Activated naive CD4-positive, alpha-beta T cell treated with anti-CD3 and anti-CD28 coated beads, Interleukin-2, amount 10 ng/mL, durations not matched to agents 7 days and 5 days (primary cell): ENCODE data around the gene SETD1A.
A peak's percentile ranks its signal among the peaks of the same experiment; 100 is the strongest.

ENCODE experiments used
- CTCF ChIA-PET: fragments of 350-600 bp; sonication (Branson Sonifier 250); formaldehyde crosslinking; loops from one replicate; lab custom pipeline; 2021; ENCODE audit warnings: antibody characterized with exemption; lab: Charles Lee
- DNase-seq: peaks from one replicate; pipeline ENCODE4 v3.0.0-alpha.2; 2020
- H3K27ac Mint-ChIP-seq: one replicate; pipeline ENCODE4 v1.8.0; 2021; ENCODE audit warnings: mild to moderate bottlenecking, moderate library complexity, mixed read lengths
- H3K27me3 Mint-ChIP-seq: one replicate; pipeline ENCODE4 v1.8.0; 2021; ENCODE audit warnings: mild to moderate bottlenecking, mixed read lengths
- H3K36me3 Mint-ChIP-seq: one replicate; pipeline ENCODE4 v1.8.0; 2021; ENCODE audit warnings: mixed read lengths
- H3K4me1 Mint-ChIP-seq: one replicate; pipeline ENCODE4 v1.8.0; 2021; ENCODE audit warnings: mixed read lengths
- H3K4me3 Mint-ChIP-seq: one replicate; pipeline ENCODE4 v1.8.0; 2021; ENCODE audit warnings: mild to moderate bottlenecking, moderate library complexity, mixed read lengths
- H3K9me3 Mint-ChIP-seq: one replicate; pipeline ENCODE4 v1.8.0; 2021; ENCODE audit warnings: mixed read lengths

SETD1A gene

DNA sequence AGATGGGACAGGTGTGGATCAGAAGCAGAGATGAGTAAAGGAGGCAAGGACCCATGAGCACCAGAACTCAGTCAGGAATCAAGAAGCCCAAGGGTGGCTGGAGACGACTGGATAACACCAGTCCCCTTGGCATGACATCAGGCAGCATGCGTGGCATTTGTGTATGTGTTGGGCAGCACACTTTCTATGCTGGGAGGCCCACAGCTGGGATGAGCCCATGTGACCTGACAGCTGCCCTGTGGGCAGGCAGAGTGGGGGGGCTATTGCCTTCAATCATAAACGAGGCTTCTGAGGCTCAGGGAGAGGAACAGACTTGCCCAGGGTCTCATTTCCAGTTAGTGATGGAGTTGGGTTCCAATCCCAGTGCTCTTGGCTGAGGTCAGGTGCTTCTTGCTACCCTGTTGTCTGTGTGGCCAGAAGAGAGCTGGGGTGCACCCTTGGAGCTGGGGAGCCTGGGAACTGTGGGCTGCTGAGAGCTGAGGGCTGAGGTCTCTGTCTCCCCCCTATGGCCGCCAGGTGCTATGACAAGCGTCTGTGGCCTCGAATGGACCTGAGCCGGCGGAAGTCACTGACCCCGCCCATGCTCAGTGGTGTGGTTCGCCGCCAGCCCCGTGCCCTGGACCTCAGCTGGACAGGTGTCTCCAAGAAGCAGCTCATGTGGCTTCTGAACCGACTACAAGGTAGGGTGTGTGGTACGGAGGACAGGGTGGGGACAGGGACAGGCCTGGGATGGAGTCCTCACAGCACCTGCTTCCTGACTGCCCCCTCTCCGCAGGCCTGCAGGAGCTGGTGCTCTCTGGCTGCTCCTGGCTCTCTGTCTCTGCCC is 15.7 kb upstream of the SETD1A start:
- Mint-ChIP-seq H3K27me3 (no peaks in the 10 kb centered on the region), H3K27ac (peak overlapping the region; percentile 73), H3K4me3 (peak overlapping the region; percentile 54), H3K4me1 (peaks cover 27% of the 10 kb centered on the region), H3K36me3 (peaks cover 20% of the 10 kb centered on the region), H3K9me3 (no peaks in the 10 kb centered on the region)
- peak; percentile 81 for DNase-seq
- CTCF ChIA-PET: interaction anchor here (0.7 to 4.3 kb wide), 20 partner anchors 7 to 235 kb away, joined by 3 to 55 read pairs (median 4); partner anchors contain the start of gene ORAI3

GRCh38 chr16:30942426-30942806 is 15.1 kb upstream of the SETD1A start:
- no peak overlapping the region for H3K4me3 Mint-ChIP-seq
- CTCF ChIA-PET: interaction anchor here (1.0 to 4.3 kb wide), 15 partner anchors 8 to 150 kb away, joined by 3 to 55 read pairs (median 4); no protein-coding TSS in a partner anchor
- H3K27ac Mint-ChIP-seq: no peak overlapping the region
- DNase-seq: no peak
- no peaks in the 10 kb centered on the region for H3K27me3 Mint-ChIP-seq
- H3K4me1 Mint-ChIP-seq: peaks cover 24% of the 10 kb centered on the region
- H3K36me3 Mint-ChIP-seq: peaks cover 20% of the 10 kb centered on the region
- no peaks in the 10 kb centered on the region for H3K9me3 Mint-ChIP-seq

DNA sequence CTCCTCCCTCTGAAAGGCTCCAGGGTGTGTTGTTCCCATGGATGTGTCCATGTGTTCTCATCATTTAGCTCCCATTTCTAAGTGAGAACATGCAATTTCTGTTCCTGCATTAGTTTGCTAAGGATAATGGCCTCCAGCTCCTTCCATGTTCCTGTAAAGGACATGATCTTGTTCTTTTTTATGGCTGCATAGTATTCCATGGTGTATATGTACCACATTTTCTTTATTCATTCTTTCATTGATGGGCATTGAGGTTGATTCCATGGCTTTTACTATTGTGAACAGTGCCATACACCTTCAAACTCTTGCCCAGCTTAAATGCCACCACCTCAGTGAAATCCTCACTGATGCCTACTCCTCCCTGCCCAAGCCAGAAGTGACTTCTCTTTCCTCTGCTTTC is 13.2 kb upstream of the SETD1A start:
- Mint-ChIP-seq H3K27ac (no peak overlapping the region), H3K36me3 (peaks cover 20% of the 10 kb centered on the region), H3K4me1 (peaks cover 23% of the 10 kb centered on the region), H3K4me3 (no peak overlapping the region), H3K9me3 (no peaks in the 10 kb centered on the region), H3K27me3 (no peaks in the 10 kb centered on the region)
- CTCF ChIA-PET: interaction anchor here (1.1 to 1.5 kb wide), 3 partner anchors 9 to 11 kb away, joined by 3 to 7 read pairs (median 4); no protein-coding TSS in a partner anchor
- no peak for DNase-seq

- CTCF ChIA-PET: interaction anchor here (1.0 kb wide), 1 partner anchor 12 kb away, joined by 4 read pairs; no protein-coding TSS in a partner anchor
These were observed 10.6 kb upstream of the SETD1A start for GRCh38 chr16:30946671-30947540.

GRCh38 chr16:30947541-30947858 is 10.1 kb upstream of the SETD1A start:
- no peak overlapping the region for H3K27ac Mint-ChIP-seq
- H3K9me3 Mint-ChIP-seq: no peaks in the 10 kb centered on the region
- no peak for DNase-seq
- CTCF ChIA-PET: no interaction called here
- no peak overlapping the region for H3K4me3 Mint-ChIP-seq
- H3K27me3 Mint-ChIP-seq: no peaks in the 10 kb centered on the region
- H3K36me3 Mint-ChIP-seq: peaks cover 18% of the 10 kb centered on the region
- peaks cover 27% of the 10 kb centered on the region for H3K4me1 Mint-ChIP-seq

More at GRCh38 chr16:30946671-30947540, 10.6 kb upstream of the SETD1A start:
- Mint-ChIP-seq H3K27ac (no peak overlapping the region), H3K27me3 (no peaks in the 10 kb centered on the region), H3K4me1 (peaks cover 33% of the 10 kb centered on the region), H3K4me3 (no peak overlapping the region), H3K36me3 (peaks cover 19% of the 10 kb centered on the region), H3K9me3 (no peaks in the 10 kb centered on the region)
- DNase-seq: no peak

- peaks cover 18% of the 10 kb centered on the region for H3K36me3 Mint-ChIP-seq
- H3K4me1 Mint-ChIP-seq: peaks cover 23% of the 10 kb centered on the region
- CTCF ChIA-PET: no interaction called here
- no peaks in the 10 kb centered on the region for H3K9me3 Mint-ChIP-seq
- H3K4me3 Mint-ChIP-seq: no peak overlapping the region
- no peaks in the 10 kb centered on the region for H3K27me3 Mint-ChIP-seq
- H3K27ac Mint-ChIP-seq: no peak overlapping the region
- DNase-seq: peak; percentile 35
These were observed 9.5 kb upstream of the SETD1A start for GRCh38 chr16:30947859-30948666.

DNA sequence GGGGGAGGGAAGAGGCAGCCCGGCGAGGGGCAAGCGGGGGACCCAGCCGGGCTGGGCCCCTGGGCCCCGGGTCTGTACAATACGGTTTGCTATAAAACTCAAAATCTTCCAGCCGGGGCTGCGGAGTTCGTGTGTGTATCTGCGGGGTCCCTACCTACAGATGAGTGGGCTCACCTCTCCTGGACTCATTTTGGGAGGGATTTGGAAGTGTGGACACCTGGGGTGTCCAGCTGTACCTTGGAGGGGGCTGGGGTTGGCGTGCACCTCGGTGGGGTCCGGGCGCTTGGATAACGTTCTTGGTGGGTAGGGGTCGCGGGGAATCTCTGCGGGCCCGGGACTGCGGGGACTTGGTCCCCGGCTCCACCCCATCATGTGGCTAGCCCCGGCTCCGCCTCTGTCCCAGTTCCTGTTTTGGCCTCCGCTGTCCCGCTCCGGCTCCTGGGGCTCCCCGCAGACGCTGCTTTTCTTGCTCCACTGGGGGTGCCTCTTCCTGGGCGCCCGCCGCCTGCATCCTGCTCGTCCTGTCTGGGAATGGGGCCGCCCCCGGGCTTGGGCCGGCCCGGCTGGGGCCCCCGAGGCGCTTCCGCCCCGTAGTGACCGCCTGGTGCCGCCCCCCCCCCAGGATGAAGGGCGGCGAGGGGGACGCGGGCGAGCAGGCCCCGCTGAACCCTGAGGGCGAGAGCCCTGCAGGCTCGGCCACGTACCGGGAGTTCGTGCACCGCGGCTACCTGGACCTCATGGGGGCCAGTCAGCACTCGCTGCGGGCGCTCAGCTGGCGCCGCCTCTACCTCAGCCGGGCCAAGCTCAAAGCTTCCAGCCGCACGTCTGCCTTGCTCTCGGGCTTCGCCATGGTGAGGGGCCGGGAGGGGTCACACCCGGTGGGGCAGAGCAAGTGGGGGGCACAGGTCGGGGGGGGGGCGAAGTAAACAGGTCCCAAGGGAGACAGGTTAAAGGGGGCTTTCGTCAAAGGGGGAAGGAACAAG is 8.6 kb upstream of the SETD1A start, which contains the start of gene ORAI3:
Gene ORAI3 (plus strand): TSS at position 402 of the 983 bp plus-strand sequence. CDS start 222 bp downstream, at position 624.
- peak within 1 kb of the TSS; percentile 97 for H3K4me3 Mint-ChIP-seq
- peaks cover 19% of the 10 kb centered on the region for H3K36me3 Mint-ChIP-seq
- H3K27ac Mint-ChIP-seq: peak within 1 kb of the TSS; percentile 92
- peak; percentile 73 for DNase-seq
- H3K27me3 Mint-ChIP-seq: no peaks in the 10 kb centered on the region
- H3K9me3 Mint-ChIP-seq: no peaks in the 10 kb centered on the region
- CTCF ChIA-PET: interaction anchor here (0.6 to 1.4 kb wide), 5 partner anchors 8 to 36 kb away, joined by 3 to 5 read pairs (median 5); no protein-coding TSS in a partner anchor
- H3K4me1 Mint-ChIP-seq: peaks cover 28% of the 10 kb centered on the region

GRCh38 chr16:30949650-30950515 is 7.7 kb upstream of the SETD1A start:
- no peaks in the 10 kb centered on the region for H3K9me3 Mint-ChIP-seq
- H3K27ac Mint-ChIP-seq: peak overlapping the region; percentile 92
- no peaks in the 10 kb centered on the region for H3K27me3 Mint-ChIP-seq
- peaks cover 12% of the 10 kb centered on the region for H3K36me3 Mint-ChIP-seq
- DNase-seq: peak; percentile 73
- H3K4me1 Mint-ChIP-seq: peaks cover 28% of the 10 kb centered on the region
- CTCF ChIA-PET: interaction anchor here (0.6 to 1.4 kb wide), 7 partner anchors 8 to 66 kb away, joined by 3 to 5 read pairs (median 5); no protein-coding TSS in a partner anchor
- H3K4me3 Mint-ChIP-seq: peak overlapping the region; percentile 97

DNA sequence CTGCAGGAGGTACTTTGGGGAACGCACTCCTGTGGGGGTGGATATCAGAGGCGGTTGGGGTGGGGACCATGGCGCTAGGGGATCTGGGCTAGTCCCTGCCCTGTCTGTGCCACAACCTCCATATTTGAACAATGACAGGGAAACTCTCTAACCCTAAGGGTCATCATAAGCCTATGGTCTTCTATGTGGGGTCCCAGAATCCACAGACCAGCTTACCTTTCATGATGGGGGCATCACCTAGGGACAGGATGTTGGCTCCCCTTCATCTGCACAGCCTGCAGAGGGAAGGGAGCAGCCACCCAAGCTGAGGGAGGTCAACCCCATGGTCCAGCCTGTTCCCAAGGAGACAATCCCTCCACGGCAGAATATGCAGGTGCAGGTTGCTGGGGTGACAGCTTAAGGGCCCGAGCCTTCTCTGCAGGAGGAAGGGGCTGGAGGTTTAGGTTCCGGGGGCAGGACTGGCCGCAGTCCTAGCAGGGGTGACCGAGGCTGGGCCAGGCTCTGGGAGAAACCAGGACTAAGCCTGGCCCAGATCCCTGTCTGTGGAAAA is 7.0 kb upstream of the SETD1A start:
- Mint-ChIP-seq H3K9me3 (no peaks in the 10 kb centered on the region), H3K36me3 (peaks cover 12% of the 10 kb centered on the region), H3K4me3 (peak overlapping the region; percentile 97), H3K27ac (peak overlapping the region; percentile 92), H3K4me1 (peaks cover 28% of the 10 kb centered on the region), H3K27me3 (no peaks in the 10 kb centered on the region)
- DNase-seq: no peak
- CTCF ChIA-PET: interaction anchor here (0.8 to 1.4 kb wide), 5 partner anchors 9 to 18 kb away, joined by 3 to 5 read pairs (median 5); no protein-coding TSS in a partner anchor

- Mint-ChIP-seq H3K9me3 (no peaks in the 10 kb centered on the region), H3K36me3 (peaks cover 12% of the 10 kb centered on the region), H3K4me3 (peak overlapping the region; percentile 97), H3K27ac (no peak overlapping the region), H3K4me1 (peaks cover 31% of the 10 kb centered on the region), H3K27me3 (no peaks in the 10 kb centered on the region)
- DNase-seq: no peak
- CTCF ChIA-PET: no interaction called here
These were observed 6.4 kb upstream of the SETD1A start for GRCh38 chr16:30951193-30951592.

DNA sequence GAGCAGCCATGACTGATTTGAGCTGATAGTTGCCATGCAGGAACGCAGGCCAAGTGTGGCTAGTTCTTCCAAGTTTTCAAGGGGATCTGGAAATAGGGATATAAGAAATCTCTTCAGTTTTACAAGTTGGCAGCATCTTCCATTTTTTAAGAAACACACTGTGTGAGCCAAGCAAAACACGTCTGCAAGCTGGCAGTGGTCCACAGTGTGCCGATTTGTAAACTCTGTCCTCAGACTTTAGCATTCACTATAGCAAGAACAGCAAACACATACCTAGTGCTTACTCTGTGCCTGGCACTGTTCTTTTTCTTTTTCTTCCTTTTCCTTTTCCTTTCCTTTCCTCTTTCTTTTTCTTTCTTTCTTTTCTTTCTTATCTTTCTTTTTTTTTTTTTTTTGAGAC is 5.8 kb upstream of the SETD1A start:
- CTCF ChIA-PET: interaction anchor here (0.7 kb wide), 1 partner anchor 10 kb away, joined by 3 read pairs; no protein-coding TSS in a partner anchor
- no peak for DNase-seq
- Mint-ChIP-seq H3K36me3 (peaks cover 11% of the 10 kb centered on the region), H3K4me3 (no peak overlapping the region), H3K27ac (no peak overlapping the region), H3K9me3 (no peaks in the 10 kb centered on the region), H3K27me3 (no peaks in the 10 kb centered on the region), H3K4me1 (peaks cover 36% of the 10 kb centered on the region)
